GM23338 (cell line): Measurements from ENCODE around the gene ZBTB20. TPM values are rescaled to one million over a fixed set of nuclear protein-coding genes. Genes with fewer than 3 reads are reported as not detected.

Experiments
- ATAC-seq: fragments of 200-7000 bp; cut with Tn5 transposase; 3 replicates; pipeline ENCODE4 v1.9.1; 2020
- DNase-seq: peaks from one replicate; pipeline ENCODE4 v3.0.0-alpha.2; 2015; ENCODE audit warnings: low spot score
- H2AFZ ChIP-seq: fragments of 200-600 bp; sonication (generic); 2 replicates; pipeline ENCODE4 v1.8.0; 2016; ENCODE audit warnings: antibody characterized with exemption, mild to moderate bottlenecking, moderate library complexity
- H3F3A ChIP-seq: fragments of 200-600 bp; sonication (generic); replicated peaks from 2 replicates; pipeline ENCODE4 v1.8.0; 2017; ENCODE audit warnings: antibody characterized with exemption, mixed run types, low read depth
- H3K27ac ChIP-seq: fragments of 200-600 bp; sonication (generic); 2 replicates; pipeline ENCODE4 v1.6.1; 2016; ENCODE audit warnings: low read depth
- H3K27me3 ChIP-seq: fragments of 200-600 bp; sonication (generic); 2 replicates; pipeline ENCODE4 v1.8.0; 2016; ENCODE audit warnings: mild to moderate bottlenecking, mixed run types, moderate library complexity; ENCODE audit not compliant: insufficient read depth
- H3K36me3 ChIP-seq: fragments of 200-600 bp; sonication (generic); 2 replicates; pipeline ENCODE4 v1.8.0; 2016; ENCODE audit warnings: mild to moderate bottlenecking; ENCODE audit not compliant: insufficient read depth
- H3K4me1 ChIP-seq: fragments of 200-600 bp; sonication (generic); 2 replicates; pipeline ENCODE4 v1.8.0; 2016; ENCODE audit warnings: mild to moderate bottlenecking, moderate library complexity; ENCODE audit not compliant: insufficient read depth
- H3K4me2 ChIP-seq: fragments of 200-600 bp; sonication (generic); 2 replicates; pipeline ENCODE4 v1.7.1; 2017; ENCODE audit warnings: mixed run types
- H3K4me3 ChIP-seq: fragments of 200-600 bp; sonication (generic); 2 replicates; pipeline ENCODE4 v1.6.1; 2016; ENCODE audit warnings: mixed run types
- H3K79me2 ChIP-seq: fragments of 200-600 bp; sonication (generic); replicated peaks from 2 replicates; pipeline ENCODE4 v1.8.0; 2017; ENCODE audit warnings: mild to moderate bottlenecking; ENCODE audit not compliant: insufficient read depth
- H3K9me2 ChIP-seq: fragments of 200-600 bp; sonication (generic); 2 replicates; pipeline ENCODE4 v1.8.0; 2017; ENCODE audit not compliant: insufficient read depth
- H4K20me1 ChIP-seq: fragments of 200-600 bp; sonication (generic); replicated peaks from 2 replicates; pipeline ENCODE4 v1.8.0; 2017; ENCODE audit warnings: mild to moderate bottlenecking; ENCODE audit not compliant: insufficient read depth
- H3K27ac Mint-ChIP-seq: 2 replicates; pipeline ENCODE4 v1.8.0; 2020; ENCODE audit warnings: inconsistent platforms, mild to moderate bottlenecking, moderate library complexity, mixed read lengths
- H3K27me3 Mint-ChIP-seq: 3 replicates; pipeline ENCODE4 v1.8.0; 2022; ENCODE audit warnings: low read depth, mild to moderate bottlenecking, moderate library complexity, mixed read lengths, inconsistent platforms; ENCODE audit not compliant: insufficient read depth, poor library complexity
- H3K36me3 Mint-ChIP-seq: 3 replicates; pipeline ENCODE4 v1.8.0; 2021; ENCODE audit warnings: low read depth, mild to moderate bottlenecking, inconsistent platforms, moderate library complexity, mixed read lengths
- H3K4me1 Mint-ChIP-seq: 3 replicates; pipeline ENCODE4 v1.8.0; 2020; ENCODE audit warnings: mild to moderate bottlenecking, inconsistent platforms, mixed read lengths
- H3K4me3 Mint-ChIP-seq: 3 replicates; pipeline ENCODE4 v1.8.0; 2021; ENCODE audit warnings: moderate library complexity, mild to moderate bottlenecking, inconsistent platforms, mixed read lengths
- H3K9me3 Mint-ChIP-seq: 3 replicates; pipeline ENCODE4 v1.8.0; 2020; ENCODE audit warnings: moderate library complexity, mild to moderate bottlenecking, inconsistent platforms, mixed read lengths
- CREB1 ChIP-seq: fragments of 250-450 bp; sonication (Bioruptor Pico); IDR thresholded peaks from 2 replicates; pipeline ENCODE4 v1.5.0; 2020; ENCODE audit warnings: low read depth, mild to moderate bottlenecking, moderate library complexity
- ETS1 ChIP-seq: IDR thresholded peaks from 2 replicates; pipeline ENCODE4 v1.6.1; 2016; ENCODE audit warnings: antibody characterized with exemption
- EZH2 ChIP-seq: fragments of 200-600 bp; sonication (generic); IDR thresholded peaks from one replicate; pipeline ENCODE4 v1.8.0; 2017; ENCODE audit warnings: antibody characterized with exemption, mild to moderate bottlenecking, low read depth; ENCODE audit not compliant: unreplicated experiment
- EZH2phosphoT487 ChIP-seq: fragments of 200-600 bp; sonication (generic); IDR thresholded peaks from one replicate; pipeline ENCODE4 v1.8.1; 2018; ENCODE audit warnings: antibody characterized with exemption; ENCODE audit not compliant: unreplicated experiment
- JUNB ChIP-seq: IDR thresholded peaks from one replicate; pipeline ENCODE4 v1.6.1; 2016; ENCODE audit warnings: antibody characterized with exemption; ENCODE audit not compliant: unreplicated experiment
- NANOG ChIP-seq: IDR thresholded peaks from 2 replicates; pipeline ENCODE4 v1.6.1; 2016; ENCODE audit warnings: antibody characterized with exemption, borderline replicate concordance
- POLR2AphosphoS5 ChIP-seq: IDR thresholded peaks from 2 replicates; pipeline ENCODE4 v1.6.1; 2016; ENCODE audit warnings: antibody characterized with exemption, low read depth
- STAT1 ChIP-seq: IDR thresholded peaks from one replicate; pipeline ENCODE4 v1.6.1; 2016; ENCODE audit warnings: antibody characterized with exemption; ENCODE audit not compliant: unreplicated experiment
- ZNF114 ChIP-seq: fragments of 250-450 bp; sonication (Bioruptor Pico); IDR thresholded peaks from 2 replicates; pipeline ENCODE4 v1.5.0; 2020; ENCODE audit warnings: mild to moderate bottlenecking, moderate library complexity
- ZNF331 ChIP-seq: fragments of 250-450 bp; sonication (Bioruptor Pico); IDR thresholded peaks from 2 replicates; pipeline ENCODE4 v1.5.0; 2020; ENCODE audit warnings: low read depth, mild to moderate bottlenecking, moderate library complexity
- ZNF462 ChIP-seq: fragments of 250-450 bp; sonication (Bioruptor Pico); IDR thresholded peaks from 2 replicates; pipeline ENCODE4 v1.5.0; 2020; ENCODE audit warnings: mild to moderate bottlenecking, moderate library complexity
- polyA plus RNA-seq: library from polyadenylated mRNA; unstranded; fragments of >200 nt; fragmentation: Nextera tagmentation; extraction: Ambion mirVana; gene quantifications from 2 replicates; pipeline ENCODE4 v1.2.1, GENCODE V29; 2016
- total RNA-seq: library from RNA; depleted of rRNA; stranded (reverse); fragments of >200 nt; shearing (Covaris generic); gene quantifications from 2 replicates; pipeline ENCODE4 v1.2.3, GENCODE V29; 2014

The ZBTB20 gene
- total and polyA plus RNA-seq, 2 experiments from 2014 or later: 2.0 to 3.3 TPM

- TF ChIP-seq ZNF462 (CRISPR knock-in tag) (no peak), ZNF114 (CRISPR knock-in tag) (no peak), ETS1 (no peak), EZH2phosphoT487 (no peak)
These were observed 282.1 kb downstream of the ZBTB20 start (continued) for GRCh38 chr3:114864970-114865369.

GRCh38 chr3:114863848-114864247, 283.2 kb downstream of the ZBTB20 start:
- H3K4me3 Mint-ChIP-seq: no peak overlapping the region
- no peaks in the 10 kb centered on the region for H3K9me3 Mint-ChIP-seq
- no peak for DNase-seq
- H3K27ac Mint-ChIP-seq: no peak overlapping the region
- no peaks in the 10 kb centered on the region for H4K20me1 ChIP-seq
- peaks cover 16% of the 10 kb centered on the region; the same call in 2 of the 3 replicates for H3K4me1 Mint-ChIP-seq
- no peaks in the 10 kb centered on the region for H3K79me2 ChIP-seq
- H3K36me3 ChIP-seq: no peaks in the 10 kb centered on the region
- no peaks in the 10 kb centered on the region for H3F3A ChIP-seq
- no peaks in the 10 kb centered on the region for H3K36me3 Mint-ChIP-seq
- H2AFZ ChIP-seq: no peak overlapping the region
- H3K4me1 ChIP-seq: no peaks in the 10 kb centered on the region; the same call in 1 of the 2 replicates
- no peaks in the 10 kb centered on the region for H3K27me3 Mint-ChIP-seq
- H3K9me2 ChIP-seq: no peaks in the 10 kb centered on the region
- no peak overlapping the region for H3K4me3 ChIP-seq
- TF ChIP-seq EZH2: no peak
- TF ChIP-seq ZNF114 (CRISPR knock-in tag): no peak
- TF ChIP-seq JUNB: no peak
- TF ChIP-seq EZH2phosphoT487: no peak
- TF ChIP-seq CREB1: no peak
- no peak for TF ChIP-seq POLR2AphosphoS5
- TF ChIP-seq NANOG: no peak
- TF ChIP-seq ZNF331 (CRISPR knock-in tag): no peak
- TF ChIP-seq STAT1: no peak
- no peak for ATAC-seq
- H3K4me2 ChIP-seq: no peak overlapping the region
- no peaks in the 10 kb centered on the region for H3K27me3 ChIP-seq
- H3K27ac ChIP-seq: no peak overlapping the region
